HEK293T (cell line): ENCODE results near the gene PDXP.

Experiments used
- CTCF ChIA-PET: fragments of 350-600 bp; formaldehyde crosslinking; extraction: SDS; loops from one replicate; lab custom pipeline; 2021; ENCODE audit warnings: antibody characterized with exemption, inconsistent platforms; lab: Yijun Ruan, JAX
- POLR2A ChIA-PET: fragments of 350-600 bp; formaldehyde crosslinking; extraction: SDS; loops from one replicate; lab custom pipeline; 2020; ENCODE audit warnings: antibody characterized with exemption, inconsistent platforms; lab: Yijun Ruan, JAX
- DNase-seq: peaks from one replicate; pipeline ENCODE4 v3.0.0; 2012; ENCODE audit warnings: mixed read lengths; ENCODE audit errors: extremely low spot score
- ARNT ChIP-seq: fragments of 450-650 bp; IDR thresholded peaks from 2 replicates; pipeline ENCODE4 v1.6.1; 2017; ENCODE audit warnings: mild to moderate bottlenecking
- BHLHE40 ChIP-seq: fragments of 450-650 bp; IDR thresholded peaks from 2 replicates; pipeline ENCODE4 v1.6.1; 2016; ENCODE audit warnings: mild to moderate bottlenecking, moderate library complexity, borderline replicate concordance
- CTBP1 ChIP-seq: fragments of 450-650 bp; IDR thresholded peaks from 2 replicates; pipeline ENCODE4 v1.6.1; 2016; ENCODE audit warnings: borderline replicate concordance
- ELF4 ChIP-seq: fragments of 450-650 bp; IDR thresholded peaks from 2 replicates; pipeline ENCODE4 v1.6.1; 2017; ENCODE audit warnings: antibody characterized with exemption
- FOXA1 ChIP-seq: fragments of 450-650 bp; IDR thresholded peaks from 2 replicates; pipeline ENCODE4 v1.6.1; 2016; ENCODE audit warnings: mild to moderate bottlenecking
- FOXK2 ChIP-seq: fragments of 450-650 bp; IDR thresholded peaks from 2 replicates; pipeline ENCODE4 v1.6.1; 2016; ENCODE audit warnings: mild to moderate bottlenecking
- FOXM1 ChIP-seq: fragments of 450-650 bp; IDR thresholded peaks from 2 replicates; pipeline ENCODE4 v1.6.1; 2017; ENCODE audit warnings: mild to moderate bottlenecking, borderline replicate concordance
- HDGF ChIP-seq: fragments of 450-650 bp; IDR thresholded peaks from 2 replicates; pipeline ENCODE4 v1.6.1; 2017; ENCODE audit warnings: antibody characterized with exemption, borderline replicate concordance
- L3MBTL2 ChIP-seq: fragments of 450-650 bp; conservative IDR thresholded peaks from 2 replicates; pipeline ENCODE4 v1.6.1; 2016; ENCODE audit warnings: mild to moderate bottlenecking
- LEF1 ChIP-seq: fragments of 450-650 bp; IDR thresholded peaks from 2 replicates; pipeline ENCODE4 v1.6.1; 2017; ENCODE audit warnings: mild to moderate bottlenecking, borderline replicate concordance
- NFRKB ChIP-seq: fragments of 450-650 bp; IDR thresholded peaks from 2 replicates; pipeline ENCODE4 v1.6.1; 2016; ENCODE audit warnings: mild to moderate bottlenecking, moderate library complexity
- PKNOX1 ChIP-seq: fragments of 450-650 bp; IDR thresholded peaks from 2 replicates; pipeline ENCODE4 v1.6.1; 2016
- SP1 ChIP-seq: fragments of 450-650 bp; IDR thresholded peaks from 2 replicates; pipeline ENCODE4 v1.6.1; 2017
- SUZ12 ChIP-seq: fragments of 450-650 bp; IDR thresholded peaks from 2 replicates; pipeline ENCODE4 v1.6.1; 2016; ENCODE audit warnings: mild to moderate bottlenecking
- TARDBP ChIP-seq: fragments of 450-650 bp; IDR thresholded peaks from 2 replicates; pipeline ENCODE4 v1.6.1; 2016
- ZNF384 ChIP-seq: fragments of 450-650 bp; IDR thresholded peaks from 2 replicates; pipeline ENCODE4 v1.6.1; 2016

PDXP gene

DNA sequence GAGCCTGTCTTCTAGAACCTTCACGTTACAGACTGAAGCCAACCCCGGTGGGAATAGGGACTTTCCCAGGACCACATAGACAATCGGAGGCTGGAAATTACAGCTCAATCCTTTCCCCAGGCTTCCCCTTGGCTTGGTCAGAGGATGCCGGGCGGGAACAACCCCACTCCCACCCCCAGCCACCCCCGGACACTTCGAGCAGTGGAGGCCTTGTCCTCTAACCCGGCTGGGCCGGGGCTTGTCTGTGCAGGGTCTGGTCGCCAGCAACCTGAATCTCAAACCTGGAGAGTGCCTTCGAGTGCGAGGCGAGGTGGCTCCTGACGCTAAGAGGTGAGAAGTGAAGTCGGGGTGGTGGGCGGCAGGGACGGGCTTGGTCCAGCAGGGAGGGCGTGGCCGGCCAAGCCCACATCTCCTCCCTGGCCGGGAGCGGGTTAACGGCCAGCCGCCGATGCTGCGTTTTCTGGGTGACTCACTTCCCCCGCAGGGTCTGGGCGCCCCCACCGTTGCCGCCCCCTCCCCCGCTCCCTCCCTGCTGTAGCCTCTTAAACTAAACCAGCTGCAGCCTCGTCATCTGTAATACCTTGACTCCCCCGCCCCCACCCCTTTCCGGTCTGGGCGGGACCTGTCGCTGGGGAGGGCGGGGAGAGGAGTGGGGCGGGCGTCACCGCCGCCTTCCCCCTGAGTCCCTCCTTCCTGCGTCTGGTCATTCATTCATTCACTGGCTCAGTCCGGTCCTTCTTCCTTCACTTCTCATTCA is 18.4 kb downstream of the PDXP start:
- CTCF ChIA-PET: interaction anchor here (0.9 to 1.5 kb wide), 2 partner anchors 16 to 34 kb away, joined by 3 to 5 read pairs; no protein-coding TSS in a partner anchor
- peak; percentile 79 for TF ChIP-seq L3MBTL2
- no peak for TF ChIP-seq FOXA1
- DNase-seq: peak; percentile 77
- POLR2A ChIA-PET: interaction anchor here (1.4 to 8.9 kb wide), 4 partner anchors 9 to 128 kb away, joined by 4 to 105 read pairs (median 4); partner anchors contain the start of genes NOL12 and PDXP

DNA sequence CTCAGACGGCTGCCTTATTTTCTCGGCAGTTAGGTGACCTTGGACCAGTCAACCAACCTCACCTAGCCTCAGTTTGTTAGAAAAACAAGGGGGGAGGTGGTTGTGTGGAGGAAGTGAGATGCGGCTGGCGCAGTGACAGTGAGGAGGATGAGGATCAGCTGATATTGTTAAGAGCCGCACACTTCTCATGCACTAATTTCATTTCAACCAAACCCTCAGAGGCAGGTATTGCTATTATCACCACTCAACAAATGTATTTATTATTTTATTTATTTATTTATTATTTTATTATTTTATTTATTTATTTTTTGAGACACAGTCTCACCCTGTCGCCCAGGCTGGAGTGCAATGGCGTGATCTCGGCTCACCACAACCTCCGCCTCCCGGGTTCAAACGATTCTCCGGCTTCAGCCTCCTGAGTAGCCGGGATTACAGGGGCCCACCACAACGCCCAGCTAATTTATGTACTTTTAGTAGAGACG is 19.0 kb downstream of the PDXP start:
- CTCF ChIA-PET: interaction anchor here (0.9 to 1.5 kb wide), 2 partner anchors 16 to 35 kb away, joined by 3 to 5 read pairs; no protein-coding TSS in a partner anchor
- no peak for DNase-seq

GRCh38 chr22:37678372-37678771 is 19.8 kb downstream of the PDXP start:
- CTCF ChIA-PET: interaction anchor here (1.0 kb wide), 1 partner anchor 35 kb away, joined by 3 read pairs; no protein-coding TSS in a partner anchor
- POLR2A ChIA-PET: interaction anchor here (4.1 kb wide), 1 partner anchor 18 kb away, joined by 44 read pairs; the partner anchor contains the start of gene PDXP
- TF ChIP-seq ZNF384 (no peak), ARNT (no peak), LEF1 (no peak), ELF4 (no peak), FOXM1 (no peak), NFRKB (no peak), PKNOX1 (no peak)

More for the DNA sequence above, 19.0 kb downstream of the PDXP start:
- TF ChIP-seq ARNT (no peak), L3MBTL2 (no peak), LEF1 (no peak), FOXM1 (no peak), TARDBP (no peak), ELF4 (no peak), FOXK2 (no peak), FOXA1 (no peak), BHLHE40 (no peak), ZNF384 (no peak)
- POLR2A ChIA-PET: interaction anchor here (1.4 to 8.9 kb wide), 4 partner anchors 9 to 128 kb away, joined by 4 to 105 read pairs (median 4); partner anchors contain the start of genes NOL12 and PDXP

DNA sequence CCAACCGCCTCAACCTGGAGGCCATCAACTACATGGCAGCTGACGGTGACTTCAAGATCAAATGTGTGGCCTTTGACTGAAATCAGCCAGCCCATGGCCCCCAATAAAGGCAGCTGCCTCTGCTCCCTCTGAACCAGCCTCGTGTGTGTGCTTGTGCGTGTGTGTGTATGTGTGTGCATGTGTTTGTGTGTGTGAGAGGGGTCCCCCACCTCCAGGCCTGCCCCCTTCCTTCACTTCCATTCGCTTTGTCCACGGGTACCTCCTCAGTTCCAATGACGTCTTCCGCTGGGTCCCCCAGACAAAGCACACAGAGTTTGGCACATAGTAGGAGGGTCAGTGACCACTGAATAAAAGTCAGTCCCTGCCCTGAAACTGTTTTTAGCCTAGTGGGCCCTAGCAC is 21.1 kb downstream of the PDXP start:
- POLR2A ChIA-PET: interaction anchor here (0.6 to 4.1 kb wide), 3 partner anchors 20 to 226 kb away, joined by 3 to 44 read pairs (median 3); partner anchors contain the start of gene PDXP
- CTCF ChIA-PET: interaction anchor here (0.8 to 3.3 kb wide), 3 partner anchors 20 to 208 kb away, joined by 6 to 40 read pairs (median 24); partner anchors contain the start of gene PDXP
- TF ChIP-seq HDGF: no peak
- no peak for TF ChIP-seq BHLHE40
- no peak for TF ChIP-seq TARDBP
- TF ChIP-seq ELF4: no peak
- TF ChIP-seq NFRKB: no peak
- no peak for TF ChIP-seq ARNT
- TF ChIP-seq FOXK2: no peak
- no peak for TF ChIP-seq LEF1
- no peak for DNase-seq

More at GRCh38 chr22:37678372-37678771, 19.8 kb downstream of the PDXP start:
- no peak for DNase-seq

DNA sequence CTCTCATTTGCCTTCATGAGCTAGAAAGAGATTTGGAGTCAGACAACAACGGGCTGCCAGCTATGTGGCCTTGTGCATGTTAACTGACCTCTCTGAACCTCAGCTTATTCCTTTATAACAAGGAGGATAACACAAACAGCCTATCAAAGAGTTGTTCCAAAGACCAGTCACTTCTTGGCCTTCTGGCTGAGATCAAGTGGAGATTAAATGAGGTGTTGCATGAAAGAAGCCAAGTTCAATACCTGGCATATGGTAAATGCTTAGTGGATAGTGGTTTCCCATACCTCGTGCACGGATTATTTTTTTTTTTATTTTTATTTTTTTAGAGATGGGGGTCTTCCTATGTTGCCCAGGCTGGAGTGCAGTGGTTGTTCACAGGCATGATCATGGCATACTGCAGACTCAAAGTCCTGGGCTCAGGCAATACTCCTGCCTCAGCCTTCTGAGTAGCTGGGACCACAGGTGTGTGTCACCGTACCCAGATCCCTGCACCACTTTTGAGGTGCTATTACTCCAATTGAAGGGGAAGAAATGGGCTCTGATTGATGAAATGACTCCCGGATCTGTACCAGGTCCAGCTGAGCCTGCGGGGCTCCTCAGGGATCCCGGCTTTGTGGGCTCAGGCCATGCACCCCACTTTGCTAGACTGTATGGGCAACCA is 21.8 kb downstream of the PDXP start:
- TF ChIP-seq BHLHE40 (no peak), FOXK2 (no peak), SUZ12 (no peak), PKNOX1 (no peak), CTBP1 (no peak), L3MBTL2 (no peak), ZNF384 (no peak), LEF1 (no peak), FOXM1 (no peak), HDGF (no peak), FOXA1 (no peak), ELF4 (no peak), SP1 (no peak), ARNT (no peak), NFRKB (no peak), TARDBP (no peak)
- DNase-seq: no peak
- ChIA-PET CTCF (interaction anchor here (0.7 to 3.3 kb wide), 5 partner anchors 15 to 208 kb away, joined by 3 to 40 read pairs (median 6); partner anchors contain the start of gene PDXP), POLR2A (interaction anchor here (0.6 to 4.1 kb wide), 4 partner anchors 13 to 225 kb away, joined by 3 to 44 read pairs (median 3); partner anchors contain the start of gene PDXP)

GRCh38 chr22:37681001-37681424 is 22.5 kb downstream of the PDXP start:
- POLR2A ChIA-PET: interaction anchor here (1.0 to 4.1 kb wide), 4 partner anchors 14 to 38 kb away, joined by 3 to 44 read pairs (median 6); partner anchors contain the start of gene PDXP
- CTCF ChIA-PET: interaction anchor here (0.5 to 3.3 kb wide), 10 partner anchors 9 to 458 kb away, joined by 3 to 40 read pairs (median 4); partner anchors contain the start of gene PDXP
- TF ChIP-seq CTBP1 (no peak), BHLHE40 (no peak), NFRKB (no peak), HDGF (no peak), ELF4 (no peak), FOXM1 (no peak), TARDBP (no peak)
- no peak for DNase-seq
